Lung (tissue), 12 donors: ENCODE measurements around the gene IGFN1. TPM values are rescaled to one million over a fixed set of nuclear protein-coding genes. Genes with fewer than 3 reads are reported as not detected.

ENCODE experiments used
- ATAC-seq: fragments of 200-7000 bp; cut with Tn5 transposase; one replicate; pipeline ENCODE4 v1.9.1; 2020; ENCODE audit warnings: moderate number of reproducible peaks; ENCODE audit not compliant: insufficient read depth, low FRiP score
- DNase-seq, 3 donors: peaks; one replicate each; pipeline ENCODE4 v3.0.0-alpha.2; 2013 to 2017
- H3K27ac ChIP-seq, 2 donors: one replicate each; pipeline ENCODE4 v1.5.1; 2013; ENCODE audit warnings: mild to moderate bottlenecking in 2 of 2, moderate library complexity in 2 of 2, control low read depth in 1 of 2, inconsistent platforms in 1 of 2, low read depth in 1 of 2, low read length in 1 of 2
- H3K27me3 ChIP-seq, 3 donors: one replicate each; pipeline ENCODE4 v1.5.1; 2013; ENCODE audit warnings: low read length in 2 of 3; ENCODE audit not compliant: control insufficient read depth in 3 of 3, insufficient read depth in 3 of 3
- H3K36me3 ChIP-seq, 4 donors: one replicate each; pipeline ENCODE4 v1.5.1; 2013; ENCODE audit warnings: low read length in 4 of 4, mild to moderate bottlenecking in 1 of 4, moderate library complexity in 1 of 4; ENCODE audit not compliant: control insufficient read depth in 4 of 4, insufficient read depth in 4 of 4
- H3K4me1 ChIP-seq, 5 donors: one replicate each; pipeline ENCODE4 v1.5.1; 2013; ENCODE audit warnings: low read length in 5 of 5, mild to moderate bottlenecking in 2 of 5, moderate library complexity in 1 of 5; ENCODE audit not compliant: control insufficient read depth in 5 of 5, insufficient read depth in 5 of 5
- H3K4me3 ChIP-seq: one replicate; pipeline ENCODE4 v1.5.1; 2013; ENCODE audit warnings: mild to moderate bottlenecking, control low read depth, moderate library complexity
- H3K9ac ChIP-seq, 2 donors: one replicate each; pipeline ENCODE4 v1.5.1; 2013; ENCODE audit warnings: low read length in 2 of 2, control low read depth in 1 of 2; ENCODE audit not compliant: insufficient read depth in 1 of 2
- H3K9me3 ChIP-seq, 4 donors: one replicate each; pipeline ENCODE4 v1.5.1; 2013; ENCODE audit warnings: low read length in 3 of 4, mild to moderate bottlenecking in 1 of 4, moderate library complexity in 1 of 4; ENCODE audit not compliant: control insufficient read depth in 4 of 4, insufficient read depth in 3 of 4
- WGBS, 2 donors: extraction: QIAGEN DNeasy Blood & Tissue Kit; methylation state at CpG; one replicate each; pipeline ENCODE4 v1.1.7; 2013; 5-methylcytosine and 5-hydroxymethylcytosine counted together
- polyA plus RNA-seq, 2 donors: library from polyadenylated mRNA; stranded (reverse); fragments of 200-250 nt; gene quantifications; one replicate each; pipeline ENCODE4 v1.2.1, GENCODE V29; 2013
- total RNA-seq, 2 donors: library from RNA; depleted of rRNA in 1 of 2; stranded (reverse); fragments of >200 nt in 1 of 2; gene quantifications; one replicate each; pipeline ENCODE4 v1.2.1, GENCODE V29; 2014 to 2021
- TF ChIP-seq, protein P1 (sequence below): IDR thresholded peaks from 2 replicates; pipeline ENCODE4 v1.5.1; 2012; ENCODE audit warnings: mild to moderate bottlenecking; ENCODE audit errors: control extremely low read depth, extremely low read depth
- donor health status: control.
- donor health status: control.
- donor health status: Bipolar disorder and iron deficiency.
- donor health status: healthy.
- donor health status: DM: yes; HTN: yes; CAD: no.

IGFN1 gene
- total and polyA plus RNA-seq, 4 donors = 0.25 to 3.6 (median 1.5) TPM

GRCh38 chr1:201217146-201217545 is 26.5 kb downstream of the IGFN1 start:
- no peak overlapping the region for H3K4me3 ChIP-seq
- no peaks in the 10 kb centered on the region for H3K27me3 ChIP-seq
- no peaks in the 10 kb centered on the region for H3K9me3 ChIP-seq
- no peak overlapping the region for H3K27ac ChIP-seq
- DNase-seq = no peak
- WGBS, 2 donors = 93 to 98% methylated on average over 12 to 14 of the region's 14 CpGs
- ATAC-seq = no peak
- no peaks in the 10 kb centered on the region for H3K36me3 ChIP-seq
- H3K4me1 ChIP-seq = peaks cover 0 to 8% (median 0%) of the 10 kb centered on the region in 5 donors
- TF ChIP-seq, protein P1, sequence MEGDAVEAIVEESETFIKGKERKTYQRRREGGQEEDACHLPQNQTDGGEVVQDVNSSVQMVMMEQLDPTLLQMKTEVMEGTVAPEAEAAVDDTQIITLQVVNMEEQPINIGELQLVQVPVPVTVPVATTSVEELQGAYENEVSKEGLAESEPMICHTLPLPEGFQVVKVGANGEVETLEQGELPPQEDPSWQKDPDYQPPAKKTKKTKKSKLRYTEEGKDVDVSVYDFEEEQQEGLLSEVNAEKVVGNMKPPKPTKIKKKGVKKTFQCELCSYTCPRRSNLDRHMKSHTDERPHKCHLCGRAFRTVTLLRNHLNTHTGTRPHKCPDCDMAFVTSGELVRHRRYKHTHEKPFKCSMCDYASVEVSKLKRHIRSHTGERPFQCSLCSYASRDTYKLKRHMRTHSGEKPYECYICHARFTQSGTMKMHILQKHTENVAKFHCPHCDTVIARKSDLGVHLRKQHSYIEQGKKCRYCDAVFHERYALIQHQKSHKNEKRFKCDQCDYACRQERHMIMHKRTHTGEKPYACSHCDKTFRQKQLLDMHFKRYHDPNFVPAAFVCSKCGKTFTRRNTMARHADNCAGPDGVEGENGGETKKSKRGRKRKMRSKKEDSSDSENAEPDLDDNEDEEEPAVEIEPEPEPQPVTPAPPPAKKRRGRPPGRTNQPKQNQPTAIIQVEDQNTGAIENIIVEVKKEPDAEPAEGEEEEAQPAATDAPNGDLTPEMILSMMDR = no peak
- no peak overlapping the region for H3K9ac ChIP-seq

DNA sequence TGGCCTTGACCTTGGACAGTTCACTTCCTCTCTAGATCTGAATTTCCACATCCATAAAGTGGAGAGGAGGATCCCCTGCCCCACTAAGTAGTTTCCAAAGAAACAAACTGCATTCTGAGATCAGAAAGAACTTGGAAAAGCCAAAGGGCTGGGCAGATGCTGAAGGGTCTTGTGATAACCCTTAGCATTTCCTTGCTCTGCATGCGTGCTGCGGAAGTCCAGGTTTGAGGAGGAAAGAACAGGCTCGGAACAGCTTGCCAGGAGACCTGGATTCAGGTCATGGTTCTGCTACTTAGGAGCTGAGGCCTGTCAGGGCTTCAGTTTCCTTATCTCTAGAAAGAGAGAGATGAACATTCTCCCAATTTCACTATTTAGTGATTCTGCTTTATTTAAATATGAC is 27.2 kb downstream of the IGFN1 start:
- DNase-seq (peak in 1 of 3 donors; percentile 32), ATAC-seq (no peak)
- WGBS, 2 donors = 89 to 97% methylated on average over 3 of the region's 3 CpGs

GRCh38 chr1:201218409-201218808 is 27.8 kb downstream of the IGFN1 start:
- TF ChIP-seq, protein P1 = no peak
- no peaks in the 10 kb centered on the region for H3K27me3 ChIP-seq
- WGBS, 2 donors = 92 to 94% methylated on average over 10 of the region's 10 CpGs
- no peak overlapping the region for H3K4me3 ChIP-seq
- DNase-seq (no peak), ATAC-seq (no peak)
- no peak overlapping the region for H3K9ac ChIP-seq
- no peaks in the 10 kb centered on the region for H3K36me3 ChIP-seq
- no peak overlapping the region for H3K27ac ChIP-seq
- H3K9me3 ChIP-seq = no peaks in the 10 kb centered on the region
- H3K4me1 ChIP-seq = peaks cover 0 to 8% (median 0%) of the 10 kb centered on the region in 5 donors

More for the DNA sequence above, 27.2 kb downstream of the IGFN1 start:
- no peaks in the 10 kb centered on the region for H3K36me3 ChIP-seq
- TF ChIP-seq, protein P1 = no peak
- no peak overlapping the region for H3K9ac ChIP-seq
- H3K9me3 ChIP-seq = no peaks in the 10 kb centered on the region
- no peak overlapping the region for H3K4me3 ChIP-seq
- H3K27me3 ChIP-seq = no peaks in the 10 kb centered on the region
- peaks cover 0 to 8% (median 0%) of the 10 kb centered on the region in 5 donors for H3K4me1 ChIP-seq
- H3K27ac ChIP-seq = no peak overlapping the region
